Central memory CD8-positive, alpha-beta T cell (primary cell): ENCODE data around the gene INHA.

Experiments
- ATAC-seq: fragments of 150-1000 bp; cut with Tn5 transposase; replicated peaks from 2 replicates; pipeline ENCODE4 v1.10.0; 2022; ENCODE audit warnings: mild to moderate bottlenecking, moderate FRiP score, moderate number of reproducible peaks; ENCODE audit not compliant: poor library complexity, severe bottlenecking; ENCODE audit errors: extremely low read depth
- DNase-seq, 2 donors: peaks; one replicate each; pipeline ENCODE4 v3.0.0; 2021; ENCODE audit warnings: low spot score in 2 of 2
- H3K27ac Mint-ChIP-seq: one replicate; pipeline ENCODE4 v1.8.0; 2022; ENCODE audit warnings: low read depth, mild to moderate bottlenecking, moderate library complexity, mixed read lengths
- H3K27me3 Mint-ChIP-seq: one replicate; pipeline ENCODE4 v1.8.0; 2022; ENCODE audit warnings: mixed read lengths
- H3K36me3 Mint-ChIP-seq: one replicate; pipeline ENCODE4 v1.8.0; 2022; ENCODE audit warnings: mild to moderate bottlenecking, moderate library complexity, mixed read lengths; ENCODE audit not compliant: insufficient read depth
- H3K4me1 Mint-ChIP-seq: one replicate; pipeline ENCODE4 v1.8.0; 2022; ENCODE audit warnings: mixed read lengths
- H3K4me3 Mint-ChIP-seq: one replicate; pipeline ENCODE4 v1.8.0; 2022; ENCODE audit warnings: mild to moderate bottlenecking, moderate library complexity, mixed read lengths
- H3K9me3 Mint-ChIP-seq: one replicate; pipeline ENCODE4 v1.8.0; 2022; ENCODE audit warnings: mixed read lengths

Gene INHA

GRCh38 chr2:219543596-219544358, 28.3 kb upstream of the INHA start, which contains the start of the genes CHPF and TMEM198:
TSS of gene CHPF (minus strand) at chr2:219543809. CDS start at chr2:219543538, 271 bp downstream.
TSS of gene TMEM198 (plus strand) at chr2:219544028. CDS start at chr2:219544728, 700 bp downstream.
- peaks cover 8% of the 10 kb centered on the region for H3K36me3 Mint-ChIP-seq
- ATAC-seq = peak; percentile 79
- H3K27ac Mint-ChIP-seq = peak within 1 kb of the TSS; percentile 79
- peaks cover 10% of the 10 kb centered on the region for H3K27me3 Mint-ChIP-seq
- H3K4me1 Mint-ChIP-seq = peaks cover 18% of the 10 kb centered on the region
- DNase-seq = peak; percentile 80 to 82
- no peaks in the 10 kb centered on the region for H3K9me3 Mint-ChIP-seq
- peak within 1 kb of the TSS; percentile 79 for H3K4me3 Mint-ChIP-seq

- peak overlapping the region; percentile 79 for H3K4me3 Mint-ChIP-seq
- peaks cover 8% of the 10 kb centered on the region for H3K36me3 Mint-ChIP-seq
- no peak for DNase-seq
- H3K4me1 Mint-ChIP-seq = peaks cover 18% of the 10 kb centered on the region
- no peak for ATAC-seq
- H3K27ac Mint-ChIP-seq = peak overlapping the region; percentile 79
- H3K27me3 Mint-ChIP-seq = peaks cover 17% of the 10 kb centered on the region
- H3K9me3 Mint-ChIP-seq = no peaks in the 10 kb centered on the region
Observed at GRCh38 chr2:219544567-219544966, 27.5 kb upstream of the INHA start.

GRCh38 chr2:219545295-219545942, 26.7 kb upstream of the INHA start:
- no peaks in the 10 kb centered on the region for H3K9me3 Mint-ChIP-seq
- H3K27ac Mint-ChIP-seq = no peak overlapping the region
- DNase-seq = no peak
- no peak overlapping the region for H3K4me3 Mint-ChIP-seq
- H3K36me3 Mint-ChIP-seq = peaks cover 8% of the 10 kb centered on the region
- no peak for ATAC-seq
- H3K27me3 Mint-ChIP-seq = peaks cover 21% of the 10 kb centered on the region
- peaks cover 18% of the 10 kb centered on the region for H3K4me1 Mint-ChIP-seq

DNA sequence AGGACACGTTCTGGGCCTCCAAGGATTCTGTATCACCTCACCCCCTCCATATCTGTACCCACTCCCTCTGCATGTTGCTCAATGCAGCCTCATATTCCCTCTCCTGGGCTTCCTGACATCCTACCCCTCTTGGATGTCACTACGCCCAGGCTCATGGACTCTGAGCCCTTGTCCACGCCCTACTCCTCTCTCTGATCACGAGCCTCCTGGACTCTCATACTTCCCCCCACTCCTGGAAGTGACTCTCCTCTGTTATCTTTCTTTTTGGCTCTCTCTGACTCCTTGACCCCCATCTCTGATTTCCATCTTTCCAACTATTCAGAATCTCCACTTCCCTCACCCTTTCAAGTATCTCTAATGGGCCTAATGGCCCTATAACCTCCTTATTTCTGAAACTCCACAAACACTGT, 26.2 kb upstream of the INHA start:
- H3K27ac Mint-ChIP-seq = no peak overlapping the region
- ATAC-seq (no peak), DNase-seq (no peak)
- peaks cover 26% of the 10 kb centered on the region for H3K27me3 Mint-ChIP-seq
- H3K9me3 Mint-ChIP-seq = no peaks in the 10 kb centered on the region
- peaks cover 18% of the 10 kb centered on the region for H3K4me1 Mint-ChIP-seq
- no peak overlapping the region for H3K4me3 Mint-ChIP-seq
- H3K36me3 Mint-ChIP-seq = peaks cover 8% of the 10 kb centered on the region

DNA sequence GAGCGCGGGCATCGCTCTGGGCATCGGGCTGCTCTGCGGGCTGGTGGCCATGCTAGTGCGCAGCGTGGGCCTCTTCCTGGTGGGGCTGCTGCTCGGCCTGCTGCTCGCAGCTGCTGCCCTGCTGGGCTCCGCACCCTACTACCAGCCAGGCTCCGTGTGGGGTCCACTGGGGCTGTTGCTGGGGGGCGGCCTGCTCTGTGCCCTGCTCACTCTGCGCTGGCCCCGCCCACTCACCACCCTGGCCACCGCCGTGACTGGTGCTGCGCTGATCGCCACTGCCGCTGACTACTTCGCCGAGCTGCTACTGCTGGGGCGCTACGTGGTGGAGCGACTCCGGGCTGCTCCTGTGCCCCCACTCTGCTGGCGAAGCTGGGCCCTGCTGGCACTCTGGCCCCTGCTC, 24.5 kb upstream of the INHA start:
- Mint-ChIP-seq H3K36me3 (peaks cover 15% of the 10 kb centered on the region), H3K9me3 (no peaks in the 10 kb centered on the region), H3K27ac (no peak overlapping the region), H3K4me1 (peaks cover 13% of the 10 kb centered on the region), H3K27me3 (peaks cover 39% of the 10 kb centered on the region), H3K4me3 (no peak overlapping the region)
- ATAC-seq (no peak), DNase-seq (no peak)

GRCh38 chr2:219548990-219549389, 23.1 kb upstream of the INHA start:
- Mint-ChIP-seq H3K4me3 (no peak overlapping the region), H3K9me3 (no peaks in the 10 kb centered on the region), H3K27me3 (peaks cover 49% of the 10 kb centered on the region), H3K4me1 (peaks cover 10% of the 10 kb centered on the region), H3K36me3 (peaks cover 12% of the 10 kb centered on the region), H3K27ac (no peak overlapping the region)
- DNase-seq (no peak), ATAC-seq (no peak)

DNA sequence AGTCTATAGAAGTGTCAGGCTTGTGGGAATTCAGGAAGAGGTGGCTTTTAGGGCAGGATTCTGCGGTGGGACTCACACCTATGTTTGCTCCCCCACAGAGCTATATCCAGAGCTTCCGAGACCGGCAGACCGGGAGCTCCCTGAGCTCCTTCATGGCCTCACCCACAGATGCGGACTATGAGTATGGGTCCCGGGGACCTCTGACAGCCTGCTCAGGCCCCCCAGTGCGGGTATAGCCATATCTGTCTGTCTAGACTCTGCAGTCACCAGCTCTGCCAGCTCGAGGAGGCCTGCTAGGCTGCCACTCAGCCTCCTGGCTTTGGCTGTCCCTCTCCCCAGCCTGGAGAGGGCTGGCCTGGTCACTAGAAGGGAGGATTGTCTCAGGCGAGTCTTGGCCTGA, 22.5 kb upstream of the INHA start:
- peaks cover 55% of the 10 kb centered on the region for H3K27me3 Mint-ChIP-seq
- peaks cover 4% of the 10 kb centered on the region for H3K4me1 Mint-ChIP-seq
- peaks cover 9% of the 10 kb centered on the region for H3K36me3 Mint-ChIP-seq
- no peak for DNase-seq
- H3K9me3 Mint-ChIP-seq = no peaks in the 10 kb centered on the region
- no peak overlapping the region for H3K27ac Mint-ChIP-seq
- no peak for ATAC-seq
- no peak overlapping the region for H3K4me3 Mint-ChIP-seq

- peak; percentile 4 for ATAC-seq
- Mint-ChIP-seq H3K36me3 (peaks cover 6% of the 10 kb centered on the region), H3K4me3 (peak overlapping the region; percentile 76), H3K27me3 (peaks cover 71% of the 10 kb centered on the region), H3K4me1 (no peaks in the 10 kb centered on the region), H3K9me3 (no peaks in the 10 kb centered on the region), H3K27ac (no peak overlapping the region)
- DNase-seq = no peak
Observed at GRCh38 chr2:219551441-219552381, 20.4 kb upstream of the INHA start.

- DNase-seq (peak; percentile 65 to 68), ATAC-seq (peak; percentile 86)
- no peaks in the 10 kb centered on the region for H3K4me1 Mint-ChIP-seq
- peak overlapping the region; percentile 76 for H3K4me3 Mint-ChIP-seq
- peaks cover 71% of the 10 kb centered on the region for H3K27me3 Mint-ChIP-seq
- H3K9me3 Mint-ChIP-seq = no peaks in the 10 kb centered on the region
- no peak overlapping the region for H3K27ac Mint-ChIP-seq
- H3K36me3 Mint-ChIP-seq = peaks cover 6% of the 10 kb centered on the region
Observed at GRCh38 chr2:219552382-219553167, 19.5 kb upstream of the INHA start.

DNA sequence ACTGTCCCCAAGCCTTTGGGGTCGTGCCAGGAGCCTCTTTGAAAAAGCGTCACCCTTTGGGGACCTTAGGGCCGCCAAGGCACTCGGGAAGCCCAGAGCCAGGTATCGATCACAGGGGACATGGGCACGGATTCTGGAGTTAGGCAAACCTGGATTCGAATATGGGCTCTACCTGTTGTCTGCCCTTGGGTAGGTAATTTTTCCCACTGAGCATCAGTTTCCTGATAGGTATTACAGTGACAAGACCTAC, 19.0 kb upstream of the INHA start:
- H3K36me3 Mint-ChIP-seq = peaks cover 6% of the 10 kb centered on the region
- H3K9me3 Mint-ChIP-seq = no peaks in the 10 kb centered on the region
- DNase-seq = no peak
- no peak overlapping the region for H3K4me3 Mint-ChIP-seq
- H3K27me3 Mint-ChIP-seq = peaks cover 69% of the 10 kb centered on the region
- no peak for ATAC-seq
- no peaks in the 10 kb centered on the region for H3K4me1 Mint-ChIP-seq
- H3K27ac Mint-ChIP-seq = no peak overlapping the region

DNA sequence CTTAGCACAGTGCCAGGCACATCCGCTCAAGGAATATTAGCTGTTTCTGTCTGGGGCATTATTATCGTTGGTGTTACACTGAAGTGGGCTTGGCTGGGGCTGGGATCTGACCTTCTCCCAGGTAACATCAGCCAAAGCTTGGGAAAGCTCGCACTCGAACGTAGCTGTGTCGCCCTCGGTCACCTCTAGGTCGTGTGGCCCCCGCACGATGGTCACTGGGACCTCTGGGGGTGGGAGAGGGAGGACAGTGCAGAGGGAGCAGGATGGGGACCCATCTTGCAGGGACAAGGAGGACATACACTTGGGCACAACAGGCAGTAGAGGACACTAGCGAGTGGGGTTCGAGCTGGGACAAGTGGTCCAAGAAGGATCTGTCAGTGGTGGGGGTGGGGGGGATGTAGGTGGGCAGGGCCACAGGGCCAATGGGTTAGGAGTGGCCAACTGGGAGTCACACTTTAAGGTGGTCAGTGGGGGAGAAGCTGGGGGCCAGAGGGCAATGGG, 18.6 kb upstream of the INHA start:
- Mint-ChIP-seq H3K27ac (no peak overlapping the region), H3K4me3 (no peak overlapping the region), H3K36me3 (peaks cover 6% of the 10 kb centered on the region), H3K4me1 (no peaks in the 10 kb centered on the region), H3K9me3 (no peaks in the 10 kb centered on the region), H3K27me3 (peaks cover 69% of the 10 kb centered on the region)
- DNase-seq (no peak), ATAC-seq (no peak)

DNA sequence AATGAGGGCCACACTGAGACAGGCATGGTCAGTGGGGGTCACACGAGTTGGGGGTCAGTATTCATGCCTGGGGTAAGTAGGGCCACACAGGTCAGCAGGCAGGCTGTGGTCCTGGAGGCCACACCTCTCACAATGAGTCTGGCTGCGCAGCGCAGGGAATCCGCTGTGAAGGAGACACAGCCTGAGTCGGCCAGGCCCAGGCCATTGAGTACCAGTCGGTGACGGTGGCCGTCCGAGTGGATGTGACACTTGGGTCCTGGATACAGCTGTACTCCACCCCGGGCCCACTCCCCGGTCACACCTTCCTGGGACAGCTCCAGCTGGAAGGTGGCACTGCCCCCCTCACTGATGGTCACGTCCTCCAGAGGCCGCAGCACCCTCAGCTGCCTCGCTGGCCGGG, 17.8 kb upstream of the INHA start:
- no peak overlapping the region for H3K4me3 Mint-ChIP-seq

More for the DNA sequence above, 17.8 kb upstream of the INHA start:
- Mint-ChIP-seq H3K27ac (no peak overlapping the region), H3K36me3 (peaks cover 6% of the 10 kb centered on the region), H3K9me3 (no peaks in the 10 kb centered on the region), H3K4me1 (no peaks in the 10 kb centered on the region), H3K27me3 (peaks cover 69% of the 10 kb centered on the region)
- DNase-seq (no peak), ATAC-seq (no peak)
